Measurements from ENCODE around the gene SLC25A19. TPM values are rescaled to one million over a fixed set of nuclear protein-coding genes. Genes with fewer than 3 reads are reported as not detected.

SLC25A19 gene
- total RNA-seq, 1 donor from 2014 or later, result 2.9 TPM

DNA sequence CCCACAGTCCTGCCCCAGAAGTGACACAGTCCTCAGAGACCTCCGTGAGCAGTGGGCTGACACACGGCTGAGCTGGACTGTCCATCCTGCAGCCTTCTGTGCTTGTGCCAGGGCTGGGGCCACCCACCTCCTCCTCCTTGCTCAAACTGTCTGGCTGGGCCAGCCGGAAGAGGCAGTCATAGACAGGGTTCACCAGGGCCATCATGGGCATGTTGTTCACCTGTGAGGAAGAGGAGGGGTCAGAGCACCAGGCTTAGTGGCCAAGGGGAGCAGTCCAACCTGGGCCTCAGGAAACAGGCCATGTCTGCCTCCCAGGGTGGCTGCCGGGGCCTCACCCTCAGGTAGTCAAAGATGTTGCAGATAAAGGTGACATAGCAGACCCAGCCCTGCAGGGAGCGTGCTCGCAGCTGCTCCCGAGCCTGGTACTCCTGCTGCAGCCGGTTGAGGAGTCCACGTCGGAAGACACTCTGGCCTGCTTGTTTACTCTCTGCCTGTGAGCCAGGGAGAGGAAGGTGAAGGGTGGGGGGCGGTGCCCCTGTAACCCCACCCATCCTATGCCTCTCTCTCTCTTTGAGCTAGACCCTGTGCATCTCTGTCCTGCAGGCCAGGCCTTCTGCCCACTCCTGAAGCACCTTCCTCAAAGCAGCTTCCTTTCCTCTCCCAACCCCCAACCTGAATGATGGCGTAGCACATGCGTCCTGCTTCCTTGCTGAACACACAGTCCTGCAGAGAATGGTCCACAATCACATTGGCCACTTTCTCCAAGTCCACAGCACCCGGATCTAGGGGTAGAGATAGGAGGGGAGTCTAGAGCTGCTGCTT is 21.6 kb downstream of the SLC25A19 start:
- DNase-seq (ENCODE audit: low spot score), result peak; percentile 35
- peaks cover 45% of the 10 kb centered on the region for H3K4me1 Mint-ChIP-seq (ENCODE audit: unreplicated experiment)
- peak overlapping the region; percentile 64 for H3K27ac Mint-ChIP-seq (ENCODE audit: unreplicated experiment)
- TF ChIP-seq, protein P1, sequence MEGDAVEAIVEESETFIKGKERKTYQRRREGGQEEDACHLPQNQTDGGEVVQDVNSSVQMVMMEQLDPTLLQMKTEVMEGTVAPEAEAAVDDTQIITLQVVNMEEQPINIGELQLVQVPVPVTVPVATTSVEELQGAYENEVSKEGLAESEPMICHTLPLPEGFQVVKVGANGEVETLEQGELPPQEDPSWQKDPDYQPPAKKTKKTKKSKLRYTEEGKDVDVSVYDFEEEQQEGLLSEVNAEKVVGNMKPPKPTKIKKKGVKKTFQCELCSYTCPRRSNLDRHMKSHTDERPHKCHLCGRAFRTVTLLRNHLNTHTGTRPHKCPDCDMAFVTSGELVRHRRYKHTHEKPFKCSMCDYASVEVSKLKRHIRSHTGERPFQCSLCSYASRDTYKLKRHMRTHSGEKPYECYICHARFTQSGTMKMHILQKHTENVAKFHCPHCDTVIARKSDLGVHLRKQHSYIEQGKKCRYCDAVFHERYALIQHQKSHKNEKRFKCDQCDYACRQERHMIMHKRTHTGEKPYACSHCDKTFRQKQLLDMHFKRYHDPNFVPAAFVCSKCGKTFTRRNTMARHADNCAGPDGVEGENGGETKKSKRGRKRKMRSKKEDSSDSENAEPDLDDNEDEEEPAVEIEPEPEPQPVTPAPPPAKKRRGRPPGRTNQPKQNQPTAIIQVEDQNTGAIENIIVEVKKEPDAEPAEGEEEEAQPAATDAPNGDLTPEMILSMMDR (IDR thresholded peaks at IDR 0.05; ENCODE audit: unreplicated experiment), result no peak
- peaks cover 2% of the 10 kb centered on the region for H3K27me3 Mint-ChIP-seq (ENCODE audit: unreplicated experiment)
- H3K4me3 Mint-ChIP-seq (ENCODE audit: unreplicated experiment), result peak overlapping the region; percentile 33
- H3K36me3 Mint-ChIP-seq (ENCODE audit: low read depth, unreplicated experiment), result peaks cover 8% of the 10 kb centered on the region
- H3K9me3 Mint-ChIP-seq (ENCODE audit: unreplicated experiment), result no peaks in the 10 kb centered on the region

DNA sequence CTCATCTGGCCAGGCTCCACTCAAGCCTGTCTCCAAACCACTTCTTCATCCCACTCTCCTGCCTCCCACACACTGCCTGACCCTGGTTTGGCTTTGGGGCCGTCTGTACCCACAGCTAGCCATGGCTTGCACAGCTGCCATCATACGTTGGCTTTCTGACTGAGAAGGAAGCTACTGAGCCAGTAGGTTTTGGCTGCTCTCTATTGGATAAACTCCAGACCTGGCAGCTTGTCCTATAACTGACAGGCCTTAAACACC is 22.2 kb downstream of the SLC25A19 start:
- peak overlapping the region; percentile 84 for H3K27ac Mint-ChIP-seq (ENCODE audit: unreplicated experiment)
- peaks cover 50% of the 10 kb centered on the region for H3K4me1 Mint-ChIP-seq (ENCODE audit: unreplicated experiment)
- peak overlapping the region; percentile 51 for H3K4me3 Mint-ChIP-seq (ENCODE audit: unreplicated experiment)
- TF ChIP-seq, protein P1 (IDR thresholded peaks at IDR 0.05; ENCODE audit: unreplicated experiment), result no peak
- H3K36me3 Mint-ChIP-seq (ENCODE audit: low read depth, unreplicated experiment), result peaks cover 8% of the 10 kb centered on the region
- H3K9me3 Mint-ChIP-seq (ENCODE audit: unreplicated experiment), result no peaks in the 10 kb centered on the region
- no peak for DNase-seq (ENCODE audit: low spot score)
- H3K27me3 Mint-ChIP-seq (ENCODE audit: unreplicated experiment), result peaks cover 4% of the 10 kb centered on the region

DNA sequence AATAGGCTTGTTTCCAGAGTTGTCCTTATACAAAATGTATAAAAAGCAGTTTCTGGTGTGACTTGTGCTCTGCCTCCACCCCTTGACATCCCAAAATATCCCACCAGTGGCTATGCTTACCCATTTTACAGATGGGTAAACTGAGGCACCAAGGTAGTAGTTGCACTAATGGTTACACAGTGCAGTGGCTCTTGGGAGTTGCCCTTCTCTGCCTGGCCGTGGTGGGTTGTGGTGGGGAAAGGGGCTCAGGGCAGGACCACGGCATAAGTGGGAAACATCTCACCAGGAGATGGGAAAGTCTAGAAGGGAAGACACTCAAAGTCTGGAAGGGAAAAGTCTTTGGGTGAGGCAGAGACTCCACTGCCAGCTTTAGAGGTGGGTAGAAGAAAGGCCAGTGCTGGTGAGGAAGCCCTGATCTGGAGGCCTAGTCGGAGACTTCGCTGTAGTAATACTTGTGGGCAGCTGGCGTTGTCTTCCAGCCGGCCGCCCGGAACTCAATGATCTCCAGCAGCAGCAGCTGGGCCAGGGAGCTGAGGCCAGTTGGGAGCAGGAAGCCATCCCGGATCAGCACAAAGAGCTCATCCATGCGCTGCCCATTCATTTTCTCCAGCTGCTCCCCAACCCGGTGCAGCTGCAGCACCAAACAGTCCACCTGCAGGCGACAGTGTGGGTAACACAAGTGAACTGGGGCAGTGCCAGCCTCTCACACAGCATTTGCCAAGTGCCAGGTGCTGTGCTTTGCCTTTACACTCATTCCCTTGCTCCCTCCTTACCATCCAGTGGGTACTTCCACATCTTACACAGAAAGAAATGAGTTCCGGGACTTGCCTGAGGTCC is 22.7 kb downstream of the SLC25A19 start:
- H3K4me3 Mint-ChIP-seq (ENCODE audit: unreplicated experiment), result peak overlapping the region; percentile 51
- TF ChIP-seq, protein P1 (IDR thresholded peaks at IDR 0.05; ENCODE audit: unreplicated experiment), result no peak
- H3K27me3 Mint-ChIP-seq (ENCODE audit: unreplicated experiment), result peaks cover 4% of the 10 kb centered on the region
- peaks cover 49% of the 10 kb centered on the region for H3K4me1 Mint-ChIP-seq (ENCODE audit: unreplicated experiment)
- H3K9me3 Mint-ChIP-seq (ENCODE audit: unreplicated experiment), result no peaks in the 10 kb centered on the region
- peak overlapping the region; percentile 96 for H3K27ac Mint-ChIP-seq (ENCODE audit: unreplicated experiment)
- peaks cover 8% of the 10 kb centered on the region for H3K36me3 Mint-ChIP-seq (ENCODE audit: low read depth, unreplicated experiment)
- DNase-seq (ENCODE audit: low spot score), result no peak

DNA sequence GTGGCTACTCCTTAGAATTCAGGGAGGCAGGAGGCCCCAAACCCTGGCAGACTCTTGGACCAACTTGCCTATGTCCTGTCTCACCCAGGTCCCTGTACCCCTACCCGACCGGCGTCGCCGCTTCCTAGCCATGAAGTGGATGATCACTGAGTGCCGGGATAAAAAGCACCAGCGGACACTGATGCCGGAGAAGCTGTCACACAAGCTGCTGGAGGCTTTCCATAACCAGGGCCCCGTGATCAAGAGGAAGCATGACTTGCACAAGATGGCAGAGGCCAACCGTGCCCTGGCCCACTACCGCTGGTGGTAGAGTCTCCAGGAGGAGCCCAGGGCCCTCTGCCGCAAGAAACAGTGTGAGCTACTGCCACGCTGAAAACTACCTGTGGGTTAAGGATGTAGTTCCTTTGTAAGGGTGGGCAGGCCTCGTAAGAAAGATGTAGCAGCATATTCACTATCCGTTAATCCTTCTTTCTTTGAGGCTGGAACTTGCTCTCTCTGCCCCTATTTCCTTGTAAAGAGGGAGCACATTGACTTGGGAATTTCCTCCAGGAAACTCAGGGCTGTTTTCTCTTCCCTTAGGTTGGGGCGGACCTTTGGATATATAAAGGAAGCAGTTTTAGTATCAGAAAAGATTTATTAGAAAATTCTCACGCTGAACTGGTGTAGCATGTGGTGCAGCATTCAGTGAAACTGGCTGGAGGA is 23.5 kb downstream of the SLC25A19 start:
- TF ChIP-seq, protein P1 (IDR thresholded peaks at IDR 0.05; ENCODE audit: unreplicated experiment), result no peak
- no peak for DNase-seq (ENCODE audit: low spot score)
- H3K27me3 Mint-ChIP-seq (ENCODE audit: unreplicated experiment), result peaks cover 7% of the 10 kb centered on the region
- peaks cover 51% of the 10 kb centered on the region for H3K4me1 Mint-ChIP-seq (ENCODE audit: unreplicated experiment)
- peaks cover 8% of the 10 kb centered on the region for H3K36me3 Mint-ChIP-seq (ENCODE audit: low read depth, unreplicated experiment)
- peak overlapping the region; percentile 12 for H3K4me3 Mint-ChIP-seq (ENCODE audit: unreplicated experiment)
- peak overlapping the region; percentile 96 for H3K27ac Mint-ChIP-seq (ENCODE audit: unreplicated experiment)
- no peaks in the 10 kb centered on the region for H3K9me3 Mint-ChIP-seq (ENCODE audit: unreplicated experiment)

Data from endothelial cell (in vitro differentiated cells).